T-helper 1 cell treated with Interleukin-12 subunit alpha and Interleukin-12 subunit beta and Interleukin-4 antibody, amounts not matched to agents 30 μg/mL and 1 μg/mL, for 36 hours (primary cell): ENCODE data around the gene CHCHD6.

Experiments used
- H3K27ac Mint-ChIP-seq: one replicate; pipeline ENCODE4 v1.8.0; 2021; ENCODE audit warnings: mild to moderate bottlenecking, mixed read lengths
- H3K27me3 Mint-ChIP-seq: one replicate; pipeline ENCODE4 v1.8.0; 2021; ENCODE audit warnings: low read depth, mixed read lengths
- H3K36me3 Mint-ChIP-seq: one replicate; pipeline ENCODE4 v1.8.0; 2021; ENCODE audit warnings: low read depth, mixed read lengths
- H3K4me1 Mint-ChIP-seq: one replicate; pipeline ENCODE4 v1.8.0; 2021; ENCODE audit warnings: low read depth, mixed read lengths
- H3K4me3 Mint-ChIP-seq: one replicate; pipeline ENCODE4 v1.8.0; 2021; ENCODE audit warnings: mild to moderate bottlenecking, moderate library complexity, mixed read lengths
- H3K9me3 Mint-ChIP-seq: one replicate; pipeline ENCODE4 v1.8.0; 2021; ENCODE audit warnings: mixed read lengths

CHCHD6 gene

GRCh38 chr3:126937973-126938372 is 233.9 kb downstream of the CHCHD6 start:
- no peaks in the 10 kb centered on the region for H3K36me3 Mint-ChIP-seq
- no peaks in the 10 kb centered on the region for H3K27me3 Mint-ChIP-seq
- peaks cover 6% of the 10 kb centered on the region for H3K4me1 Mint-ChIP-seq
- H3K27ac Mint-ChIP-seq = no peak overlapping the region
- H3K9me3 Mint-ChIP-seq = no peaks in the 10 kb centered on the region
- H3K4me3 Mint-ChIP-seq = no peak overlapping the region

GRCh38 chr3:126938520-126939337 is 234.7 kb downstream of the CHCHD6 start:
- no peak overlapping the region for H3K27ac Mint-ChIP-seq
- H3K4me1 Mint-ChIP-seq = peaks cover 6% of the 10 kb centered on the region
- H3K4me3 Mint-ChIP-seq = no peak overlapping the region
- H3K36me3 Mint-ChIP-seq = no peaks in the 10 kb centered on the region
- H3K27me3 Mint-ChIP-seq = no peaks in the 10 kb centered on the region
- no peaks in the 10 kb centered on the region for H3K9me3 Mint-ChIP-seq

DNA sequence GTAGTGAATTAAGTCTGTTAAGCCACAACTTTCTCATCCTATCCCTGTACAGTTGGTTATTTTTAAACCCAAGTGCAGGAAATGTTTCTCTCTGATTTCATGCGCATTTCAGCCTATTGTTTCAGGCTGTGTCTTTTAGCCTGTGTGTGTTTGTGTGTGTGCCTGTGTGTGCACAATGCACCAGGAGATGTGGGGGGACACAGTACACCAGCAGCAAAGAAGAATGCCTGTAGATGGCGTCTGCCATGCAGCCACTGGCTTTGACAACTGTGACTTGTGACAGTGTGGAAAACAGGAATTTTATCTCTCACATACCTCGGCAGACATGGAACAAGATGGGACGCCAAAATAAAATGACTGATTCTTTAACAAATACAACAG is 235.3 kb downstream of the CHCHD6 start:
- Mint-ChIP-seq H3K27ac (no peak overlapping the region), H3K27me3 (no peaks in the 10 kb centered on the region), H3K4me3 (no peak overlapping the region), H3K9me3 (no peaks in the 10 kb centered on the region), H3K4me1 (peaks cover 6% of the 10 kb centered on the region), H3K36me3 (no peaks in the 10 kb centered on the region)

DNA sequence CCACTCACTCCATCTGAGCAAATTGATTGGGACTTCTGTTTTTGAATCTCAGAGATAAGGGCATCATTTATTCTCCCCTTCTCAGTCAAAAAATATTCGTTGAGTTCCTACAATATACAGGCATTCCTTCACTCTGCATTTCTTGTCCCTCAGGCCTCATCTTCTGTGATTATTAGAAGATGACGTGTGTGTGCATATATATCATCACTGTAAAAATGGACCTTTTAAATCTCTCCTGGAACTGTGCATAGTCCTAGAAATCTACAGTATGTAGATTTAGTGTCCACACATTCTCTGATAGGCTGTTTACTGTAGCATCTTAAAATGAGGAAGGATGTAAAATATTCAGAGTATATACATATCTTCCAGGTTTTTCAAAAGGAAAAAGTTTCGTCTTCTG is 235.7 kb downstream of the CHCHD6 start:
- H3K36me3 Mint-ChIP-seq = no peaks in the 10 kb centered on the region
- H3K4me1 Mint-ChIP-seq = peaks cover 7% of the 10 kb centered on the region
- H3K27ac Mint-ChIP-seq = no peak overlapping the region
- no peak overlapping the region for H3K4me3 Mint-ChIP-seq
- no peaks in the 10 kb centered on the region for H3K27me3 Mint-ChIP-seq
- no peaks in the 10 kb centered on the region for H3K9me3 Mint-ChIP-seq

DNA sequence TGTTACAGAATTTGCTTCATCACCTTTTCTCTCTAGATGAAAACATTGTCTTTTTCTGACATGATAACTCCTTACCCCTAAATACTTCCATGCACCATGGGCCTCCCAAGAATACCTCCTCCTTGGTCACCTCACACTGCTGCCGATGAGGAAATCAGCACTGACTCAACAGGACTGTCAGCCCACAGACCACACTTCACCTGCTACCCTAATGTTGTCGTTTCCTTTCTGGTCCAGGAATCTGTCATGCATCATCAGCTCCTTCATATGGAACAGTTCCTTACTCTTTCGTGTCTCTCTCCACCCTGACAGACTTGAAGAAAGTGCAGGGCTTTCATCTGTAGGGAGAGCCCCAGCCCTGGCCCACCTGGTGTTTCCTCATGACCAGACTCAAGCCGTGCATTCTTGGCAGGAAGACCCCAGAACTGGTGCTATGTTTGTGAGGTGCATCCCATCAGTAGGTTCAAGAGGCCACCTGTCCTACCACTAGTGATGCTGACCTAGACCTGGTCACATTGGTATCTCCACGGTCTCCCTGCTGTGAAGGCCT is 237.8 kb downstream of the CHCHD6 start:
- Mint-ChIP-seq H3K4me3 (no peak overlapping the region), H3K27me3 (no peaks in the 10 kb centered on the region), H3K9me3 (no peaks in the 10 kb centered on the region), H3K36me3 (no peaks in the 10 kb centered on the region), H3K27ac (no peak overlapping the region), H3K4me1 (peaks cover 7% of the 10 kb centered on the region)

GRCh38 chr3:126944089-126944965 is 240.3 kb downstream of the CHCHD6 start:
- Mint-ChIP-seq H3K4me3 (no peak overlapping the region), H3K27me3 (no peaks in the 10 kb centered on the region), H3K4me1 (peaks cover 14% of the 10 kb centered on the region), H3K9me3 (no peaks in the 10 kb centered on the region), H3K27ac (no peak overlapping the region), H3K36me3 (no peaks in the 10 kb centered on the region)

- no peaks in the 10 kb centered on the region for H3K9me3 Mint-ChIP-seq
- peaks cover 14% of the 10 kb centered on the region for H3K4me1 Mint-ChIP-seq
- no peaks in the 10 kb centered on the region for H3K36me3 Mint-ChIP-seq
- no peak overlapping the region for H3K4me3 Mint-ChIP-seq
- no peak overlapping the region for H3K27ac Mint-ChIP-seq
- no peaks in the 10 kb centered on the region for H3K27me3 Mint-ChIP-seq
Observed at GRCh38 chr3:126945171-126945721, 241.2 kb downstream of the CHCHD6 start.

DNA sequence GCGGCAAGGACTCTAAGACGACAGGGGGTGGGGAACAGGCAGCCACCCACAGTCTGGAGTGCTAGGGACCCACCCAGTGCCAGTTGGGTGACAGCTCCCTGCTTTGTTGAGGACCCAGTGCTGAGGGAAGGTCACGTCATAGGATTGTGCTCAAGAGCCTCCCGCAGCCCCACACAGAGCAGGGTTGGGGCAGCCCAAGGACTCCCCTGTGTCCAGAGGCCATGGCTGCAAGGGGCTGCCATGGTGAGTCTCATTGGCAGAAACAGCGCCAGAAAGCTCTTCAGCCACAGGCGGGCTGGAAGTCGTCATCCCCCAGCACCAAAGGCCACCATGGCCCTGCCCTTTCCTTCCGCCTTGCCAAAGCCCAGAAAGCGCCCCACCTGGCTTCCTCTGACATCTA is 241.9 kb downstream of the CHCHD6 start:
- Mint-ChIP-seq H3K27me3 (no peaks in the 10 kb centered on the region), H3K4me3 (no peak overlapping the region), H3K27ac (no peak overlapping the region), H3K36me3 (no peaks in the 10 kb centered on the region), H3K9me3 (no peaks in the 10 kb centered on the region), H3K4me1 (peaks cover 14% of the 10 kb centered on the region)

DNA sequence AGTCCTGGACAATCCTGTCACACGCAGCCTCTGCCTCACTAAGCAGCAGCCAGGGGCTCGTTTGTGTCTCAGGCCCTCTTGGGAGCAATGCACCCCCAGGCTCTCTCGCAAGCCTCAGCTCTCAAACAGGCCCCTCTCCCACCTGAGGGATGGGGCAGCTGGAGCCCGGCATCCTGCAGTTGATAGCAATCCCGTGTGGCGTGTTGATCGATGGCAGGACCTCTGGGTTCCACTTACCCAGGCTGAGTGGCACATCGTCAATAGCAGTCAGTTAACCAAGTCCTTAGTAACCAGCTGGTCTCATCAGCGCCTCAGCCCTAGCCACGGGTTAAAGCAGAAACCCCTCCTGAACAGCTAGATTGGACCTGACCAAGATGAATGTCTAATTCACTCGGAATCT is 242.4 kb downstream of the CHCHD6 start:
- Mint-ChIP-seq H3K9me3 (no peaks in the 10 kb centered on the region), H3K4me3 (no peak overlapping the region), H3K27ac (no peak overlapping the region), H3K4me1 (peaks cover 14% of the 10 kb centered on the region), H3K27me3 (no peaks in the 10 kb centered on the region), H3K36me3 (no peaks in the 10 kb centered on the region)

GRCh38 chr3:126947429-126947828 is 243.4 kb downstream of the CHCHD6 start:
- H3K27ac Mint-ChIP-seq = peak overlapping the region; percentile 52
- no peaks in the 10 kb centered on the region for H3K27me3 Mint-ChIP-seq

DNA sequence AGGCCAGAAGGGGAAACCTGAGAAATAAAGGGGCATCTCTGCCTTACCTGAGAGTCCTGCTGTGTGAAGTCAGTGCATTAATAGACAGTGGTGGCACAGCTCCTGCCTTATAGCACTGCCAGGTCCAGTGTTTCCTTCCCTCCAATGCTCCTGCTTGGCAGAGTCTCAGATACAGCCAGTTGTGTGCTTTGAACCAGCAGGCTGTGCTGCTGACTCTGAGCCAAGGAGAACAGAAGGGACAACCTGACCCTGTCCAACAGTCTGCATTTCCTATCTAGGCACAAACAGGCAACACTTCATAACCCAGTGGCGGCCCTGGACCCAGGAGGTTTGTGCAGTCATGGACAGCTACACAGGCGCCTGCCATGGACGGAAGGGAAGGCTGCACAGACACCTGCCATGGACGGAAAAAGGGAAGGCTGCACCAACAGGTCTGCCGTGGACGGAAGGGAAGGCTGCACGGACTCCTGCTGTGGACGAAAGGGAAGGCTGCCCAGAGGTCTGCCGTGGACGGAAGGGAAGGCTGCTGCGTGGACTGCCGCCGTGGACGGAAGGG is 245.0 kb downstream of the CHCHD6 start:
- Mint-ChIP-seq H3K4me3 (no peak overlapping the region), H3K27me3 (no peaks in the 10 kb centered on the region), H3K4me1 (peaks cover 11% of the 10 kb centered on the region), H3K27ac (no peak overlapping the region), H3K36me3 (no peaks in the 10 kb centered on the region), H3K9me3 (no peaks in the 10 kb centered on the region)

More at GRCh38 chr3:126947429-126947828, 243.4 kb downstream of the CHCHD6 start:
- no peaks in the 10 kb centered on the region for H3K36me3 Mint-ChIP-seq
- peaks cover 11% of the 10 kb centered on the region for H3K4me1 Mint-ChIP-seq
- no peaks in the 10 kb centered on the region for H3K9me3 Mint-ChIP-seq
- H3K4me3 Mint-ChIP-seq = no peak overlapping the region

- Mint-ChIP-seq H3K27me3 (no peaks in the 10 kb centered on the region), H3K27ac (no peak overlapping the region), H3K4me3 (no peak overlapping the region), H3K36me3 (no peaks in the 10 kb centered on the region), H3K4me1 (peaks cover 10% of the 10 kb centered on the region), H3K9me3 (no peaks in the 10 kb centered on the region)
Observed at GRCh38 chr3:126951561-126951960, 247.5 kb downstream of the CHCHD6 start.

DNA sequence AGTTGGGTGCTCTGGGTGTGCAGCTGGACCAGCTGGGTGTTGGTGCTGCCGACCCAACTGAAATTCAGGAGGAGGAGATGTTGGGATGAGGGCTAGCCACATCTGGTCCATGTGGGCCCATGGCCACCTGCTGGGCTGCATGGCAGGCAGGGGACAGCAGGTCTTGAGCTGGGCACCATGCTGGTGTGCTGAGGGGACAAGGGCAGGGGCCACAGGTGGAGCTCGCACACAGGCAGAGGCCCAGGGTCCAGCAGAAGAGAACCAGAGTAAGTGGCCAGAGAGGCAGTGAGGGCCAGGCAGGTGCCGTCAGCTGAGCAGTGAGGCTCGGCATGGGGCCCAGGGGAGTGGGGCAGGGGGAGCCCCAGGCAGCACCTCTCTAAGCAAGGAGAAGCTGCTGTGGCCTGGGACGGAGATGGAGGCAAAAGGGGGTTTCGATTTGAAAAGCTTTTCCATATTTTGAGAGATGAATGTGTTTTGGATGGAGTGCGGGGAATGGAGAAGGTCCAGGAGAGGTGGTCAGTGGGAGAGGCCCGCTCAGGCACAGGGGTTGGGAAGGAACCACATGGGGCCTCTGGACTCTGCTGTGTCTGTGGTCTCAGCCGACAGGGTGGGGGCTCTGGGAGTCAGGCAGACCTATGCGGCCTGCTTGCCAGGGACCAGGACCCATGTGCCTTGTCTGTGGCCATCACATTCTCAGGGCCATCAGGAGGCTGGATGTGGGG is 248.4 kb downstream of the CHCHD6 start:
- Mint-ChIP-seq H3K9me3 (no peaks in the 10 kb centered on the region), H3K27ac (no peak overlapping the region), H3K4me3 (no peak overlapping the region), H3K27me3 (no peaks in the 10 kb centered on the region), H3K4me1 (peaks cover 6% of the 10 kb centered on the region), H3K36me3 (no peaks in the 10 kb centered on the region)
